ENCODE results near the gene WFDC11.
A peak's percentile ranks its signal among the peaks of the same experiment; 100 is the strongest.
"Not testable (repeated sequence)": the region's sequence is repeated elsewhere in the genome, so short reads cannot be mapped to it uniquely, and the experiment has no call there.

The WFDC11 gene

DNA sequence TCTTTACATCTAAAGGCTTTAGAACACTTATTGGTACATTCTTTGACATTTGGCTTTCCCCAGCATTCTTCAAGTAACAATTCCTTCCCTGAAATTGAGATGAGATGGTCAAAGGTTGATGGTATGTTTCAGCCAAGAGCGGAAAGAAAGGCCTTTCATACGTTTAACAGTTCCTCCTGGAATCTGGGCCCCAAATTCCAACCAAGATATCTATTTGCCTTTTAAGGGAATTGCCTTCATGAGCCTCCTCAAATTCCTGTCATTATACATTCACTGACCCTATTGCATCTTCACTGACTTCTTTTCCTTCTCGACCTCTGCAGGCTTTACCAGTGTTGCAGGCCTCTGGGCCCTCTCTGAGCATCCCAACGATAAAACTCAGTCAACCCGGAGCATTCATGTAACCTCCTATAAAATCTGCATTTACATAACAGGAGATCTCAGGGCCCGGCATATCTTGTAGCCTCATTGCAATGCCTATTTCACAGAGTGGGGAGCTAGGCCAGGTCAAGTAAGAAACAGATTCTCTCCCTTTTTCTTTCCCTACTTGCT is 20.7 kb downstream of the WFDC11 start:
- TF ChIP-seq, protein P1, sequence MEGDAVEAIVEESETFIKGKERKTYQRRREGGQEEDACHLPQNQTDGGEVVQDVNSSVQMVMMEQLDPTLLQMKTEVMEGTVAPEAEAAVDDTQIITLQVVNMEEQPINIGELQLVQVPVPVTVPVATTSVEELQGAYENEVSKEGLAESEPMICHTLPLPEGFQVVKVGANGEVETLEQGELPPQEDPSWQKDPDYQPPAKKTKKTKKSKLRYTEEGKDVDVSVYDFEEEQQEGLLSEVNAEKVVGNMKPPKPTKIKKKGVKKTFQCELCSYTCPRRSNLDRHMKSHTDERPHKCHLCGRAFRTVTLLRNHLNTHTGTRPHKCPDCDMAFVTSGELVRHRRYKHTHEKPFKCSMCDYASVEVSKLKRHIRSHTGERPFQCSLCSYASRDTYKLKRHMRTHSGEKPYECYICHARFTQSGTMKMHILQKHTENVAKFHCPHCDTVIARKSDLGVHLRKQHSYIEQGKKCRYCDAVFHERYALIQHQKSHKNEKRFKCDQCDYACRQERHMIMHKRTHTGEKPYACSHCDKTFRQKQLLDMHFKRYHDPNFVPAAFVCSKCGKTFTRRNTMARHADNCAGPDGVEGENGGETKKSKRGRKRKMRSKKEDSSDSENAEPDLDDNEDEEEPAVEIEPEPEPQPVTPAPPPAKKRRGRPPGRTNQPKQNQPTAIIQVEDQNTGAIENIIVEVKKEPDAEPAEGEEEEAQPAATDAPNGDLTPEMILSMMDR (IDR thresholded peaks at IDR 0.05; ENCODE audit: poor library complexity, severe bottlenecking), result no peak
- H3K4me3 ChIP-seq (ENCODE audit: severe bottlenecking), result no peak overlapping the region
- H3K27me3 ChIP-seq (ENCODE audit: insufficient read depth, poor library complexity, severe bottlenecking), result peaks cover 4% of the 10 kb centered on the region
- ATAC-seq (ENCODE audit: low read depth) (no peak), DNase-seq (ENCODE audit: low spot score) (no peak)
- H3K9me3 ChIP-seq (ENCODE audit: severe bottlenecking), result no peaks in the 10 kb centered on the region
- no peaks in the 10 kb centered on the region for H3K4me1 ChIP-seq (ENCODE audit: insufficient read depth, poor library complexity, severe bottlenecking)
- no peaks in the 10 kb centered on the region for H3K36me3 ChIP-seq (ENCODE audit: low read depth)
- H3K27ac ChIP-seq (ENCODE audit: poor library complexity, severe bottlenecking), result no peak overlapping the region

DNA sequence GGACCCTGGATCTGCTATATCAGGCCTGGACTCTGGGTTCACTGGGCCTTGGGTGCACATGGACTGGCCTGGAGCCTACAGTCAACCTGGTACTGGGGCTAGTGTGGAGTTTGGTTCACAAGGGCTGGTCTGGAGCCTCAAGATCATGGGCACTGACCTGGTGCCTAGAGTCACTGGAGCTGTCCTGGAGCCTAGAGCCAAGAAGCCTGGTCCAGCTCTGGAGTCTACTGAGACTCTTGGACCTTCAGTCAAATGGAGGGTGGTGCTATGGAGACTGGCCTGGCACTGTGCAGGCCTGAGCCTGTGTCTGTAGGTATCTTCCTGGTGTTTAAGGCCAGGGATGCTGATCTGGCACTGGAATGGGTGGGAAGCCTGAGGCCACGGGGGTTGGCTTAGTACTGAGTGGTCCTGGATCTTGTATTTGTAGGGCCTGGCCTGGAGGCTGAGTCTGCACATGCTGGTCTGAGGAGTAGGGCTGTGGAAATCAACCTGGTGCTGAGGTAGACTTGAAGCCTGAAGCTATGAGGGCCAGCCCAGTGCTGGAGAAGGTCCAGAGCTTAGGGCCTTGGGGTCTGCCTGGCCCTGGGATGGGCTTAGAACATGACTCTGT is 22.5 kb downstream of the WFDC11 start:
- Histone ChIP-seq H3K27me3 (ENCODE audit: insufficient read depth, poor library complexity, severe bottlenecking) (peaks cover 13% of the 10 kb centered on the region), H3K9me3 (ENCODE audit: severe bottlenecking) (no peaks in the 10 kb centered on the region), H3K36me3 (ENCODE audit: low read depth) (no peaks in the 10 kb centered on the region), H3K4me1 (ENCODE audit: insufficient read depth, poor library complexity, severe bottlenecking) (no peaks in the 10 kb centered on the region), H3K4me3 (ENCODE audit: severe bottlenecking) (no peak overlapping the region), H3K27ac (ENCODE audit: poor library complexity, severe bottlenecking) (no peak overlapping the region)
- DNase-seq (ENCODE audit: low spot score), result peak; percentile 70
- TF ChIP-seq, protein P1 (IDR thresholded peaks at IDR 0.05; ENCODE audit: poor library complexity, severe bottlenecking), result no peak
- ATAC-seq (ENCODE audit: low read depth), result peak; percentile 33; the same call in 2 of the 3 replicates

DNA sequence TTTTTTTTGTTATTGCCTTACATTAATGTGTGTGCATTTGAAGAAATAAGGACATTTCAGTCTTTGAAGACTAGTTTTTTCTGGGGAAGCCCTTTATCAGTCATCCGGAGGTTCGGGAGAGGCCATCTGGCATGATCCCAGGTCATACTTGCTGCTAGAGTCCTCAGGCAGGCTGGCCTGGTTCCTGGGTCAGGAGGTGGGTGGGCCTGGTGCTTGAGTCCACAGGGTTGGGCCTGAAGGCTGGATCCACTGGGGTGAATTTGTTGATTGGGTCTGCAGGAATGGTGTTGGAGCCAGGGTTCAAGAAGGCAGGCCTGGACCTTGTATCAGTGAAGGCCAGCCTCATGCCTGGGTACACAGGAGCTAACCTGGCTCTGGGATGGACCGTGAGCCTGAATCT is 23.2 kb downstream of the WFDC11 start:
- no peak for ATAC-seq (ENCODE audit: low read depth)
- Histone ChIP-seq H3K27ac (ENCODE audit: poor library complexity, severe bottlenecking) (no peak overlapping the region), H3K27me3 (ENCODE audit: insufficient read depth, poor library complexity, severe bottlenecking) (peaks cover 20% of the 10 kb centered on the region), H3K4me3 (ENCODE audit: severe bottlenecking) (no peak overlapping the region), H3K36me3 (ENCODE audit: low read depth) (no peaks in the 10 kb centered on the region), H3K9me3 (ENCODE audit: severe bottlenecking) (no peaks in the 10 kb centered on the region), H3K4me1 (ENCODE audit: insufficient read depth, poor library complexity, severe bottlenecking) (no peaks in the 10 kb centered on the region)
- peak; percentile 70 for DNase-seq (ENCODE audit: low spot score)
- TF ChIP-seq, protein P1 (IDR thresholded peaks at IDR 0.05; ENCODE audit: poor library complexity, severe bottlenecking), result no peak

DNA sequence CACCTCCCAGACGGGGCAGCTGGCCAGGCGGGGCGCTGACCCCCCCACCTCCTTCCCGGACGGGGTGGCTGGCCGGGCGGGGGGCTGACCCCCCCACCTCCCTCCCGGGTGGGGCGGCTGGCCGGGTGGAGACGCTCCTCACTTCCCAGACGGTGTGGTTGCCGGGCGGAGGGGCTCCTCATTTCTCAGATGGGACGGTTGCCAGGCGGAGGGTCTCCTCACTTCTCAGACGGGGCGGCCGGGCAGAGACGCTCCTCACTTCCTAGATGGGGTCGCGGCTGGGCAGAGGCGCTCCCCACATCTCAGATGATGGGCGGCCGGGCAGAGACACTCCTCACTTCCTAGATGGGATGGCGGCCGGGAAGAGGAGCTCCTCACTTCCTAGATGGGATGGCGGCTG is 24.2 kb downstream of the WFDC11 start:
- not testable (repeated sequence) for H3K4me3 ChIP-seq (ENCODE audit: severe bottlenecking); ATAC-seq (ENCODE audit: low read depth); H3K36me3 ChIP-seq (ENCODE audit: low read depth); H3K27ac ChIP-seq (ENCODE audit: poor library complexity, severe bottlenecking); H3K9me3 ChIP-seq (ENCODE audit: severe bottlenecking); H3K4me1 ChIP-seq (ENCODE audit: insufficient read depth, poor library complexity, severe bottlenecking)
- DNase-seq (ENCODE audit: low spot score), result peak; percentile 66
- H3K27me3 ChIP-seq (ENCODE audit: insufficient read depth, poor library complexity, severe bottlenecking), result peaks cover 21% of the 10 kb centered on the region

DNA sequence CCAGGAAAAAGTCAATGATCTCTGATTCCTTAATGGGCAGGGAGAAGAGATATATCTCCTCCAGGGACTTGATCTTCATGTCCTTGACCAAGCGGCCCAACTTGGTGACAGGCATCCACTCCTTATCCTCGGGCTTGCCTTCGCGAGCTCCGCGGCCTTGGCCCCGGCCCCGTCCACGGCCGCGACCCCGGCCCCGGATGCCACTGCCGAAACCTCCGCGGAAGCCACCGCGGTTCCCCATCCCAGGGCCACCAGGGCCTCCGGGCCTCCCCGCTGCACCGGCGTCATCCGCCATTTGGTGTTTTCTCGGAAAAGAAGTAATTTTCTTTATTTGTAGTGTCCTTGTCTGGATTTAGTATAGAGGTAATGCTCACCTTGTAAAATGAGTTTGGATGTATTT is 29.0 kb downstream of the WFDC11 start:
- peaks cover 24% of the 10 kb centered on the region for H3K27me3 ChIP-seq (ENCODE audit: insufficient read depth, poor library complexity, severe bottlenecking)
- peak; percentile 56 for DNase-seq (ENCODE audit: low spot score)
- not testable (repeated sequence) for H3K27ac ChIP-seq (ENCODE audit: poor library complexity, severe bottlenecking); H3K4me3 ChIP-seq (ENCODE audit: severe bottlenecking); H3K9me3 ChIP-seq (ENCODE audit: severe bottlenecking); H3K4me1 ChIP-seq (ENCODE audit: insufficient read depth, poor library complexity, severe bottlenecking); ATAC-seq (ENCODE audit: low read depth); H3K36me3 ChIP-seq (ENCODE audit: low read depth)

DNA sequence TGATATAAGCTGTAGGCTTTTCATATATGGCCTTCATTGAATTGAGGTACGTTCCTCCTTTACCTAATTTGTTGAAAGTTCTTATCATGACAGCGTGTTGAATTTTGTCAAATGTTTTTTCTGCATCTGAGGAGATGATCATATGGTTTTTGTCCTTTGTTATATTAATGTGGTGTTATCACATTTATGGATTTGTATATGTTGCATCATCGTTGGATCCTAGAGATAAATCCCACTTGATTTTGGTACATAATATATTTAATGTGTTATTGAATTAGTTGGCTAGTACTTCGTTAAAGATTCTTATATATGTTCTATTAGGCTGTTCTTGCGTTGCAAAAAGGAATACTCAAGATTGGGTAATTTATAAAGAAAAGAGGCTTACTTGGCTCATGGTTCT is 30.4 kb downstream of the WFDC11 start:
- Histone ChIP-seq H3K36me3 (ENCODE audit: low read depth) (no peaks in the 10 kb centered on the region), H3K4me1 (ENCODE audit: insufficient read depth, poor library complexity, severe bottlenecking) (no peaks in the 10 kb centered on the region), H3K9me3 (ENCODE audit: severe bottlenecking) (no peaks in the 10 kb centered on the region), H3K4me3 (ENCODE audit: severe bottlenecking) (no peak overlapping the region), H3K27me3 (ENCODE audit: insufficient read depth, poor library complexity, severe bottlenecking) (peaks cover 23% of the 10 kb centered on the region), H3K27ac (ENCODE audit: poor library complexity, severe bottlenecking) (no peak overlapping the region)
- DNase-seq (ENCODE audit: low spot score) (no peak), ATAC-seq (ENCODE audit: low read depth) (no peak)
- TF ChIP-seq, protein P1 (IDR thresholded peaks at IDR 0.05; ENCODE audit: poor library complexity, severe bottlenecking), result no peak
